VCaP (cell line): ENCODE results near the gene DMBX1.

Experiments used
- H3K27ac ChIP-seq: fragments of 450-650 bp; 2 replicates; pipeline ENCODE4 v1.5.1; 2017
- TF ChIP-seq, protein P1 (sequence below): fragments of 450-650 bp; conservative IDR thresholded peaks from 2 replicates; pipeline ENCODE4 v1.5.1; 2017; ENCODE audit warnings: mild to moderate bottlenecking, moderate library complexity

DMBX1 gene

DNA sequence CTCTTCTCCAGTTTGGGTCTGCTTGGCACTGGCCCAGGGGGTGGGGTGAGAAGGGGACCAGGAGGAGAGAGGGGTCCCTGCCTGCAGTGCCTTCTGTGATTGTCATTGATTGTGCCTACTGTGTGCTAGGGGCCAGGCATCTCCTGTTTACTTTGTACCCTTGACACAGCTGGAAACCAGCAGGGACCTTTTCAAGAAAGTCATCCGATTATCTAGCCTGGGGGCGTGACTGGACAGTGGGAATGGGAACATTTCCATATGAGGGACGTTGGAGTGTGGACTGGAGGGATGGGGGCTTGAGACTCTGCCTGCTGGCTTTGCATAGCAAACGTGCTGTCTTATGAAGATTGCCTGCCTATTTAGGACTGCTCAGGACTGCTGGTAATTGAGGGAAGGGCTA, 19.8 kb upstream of the DMBX1 start:
- H3K27ac ChIP-seq = no peak overlapping the region
- TF ChIP-seq, protein P1, sequence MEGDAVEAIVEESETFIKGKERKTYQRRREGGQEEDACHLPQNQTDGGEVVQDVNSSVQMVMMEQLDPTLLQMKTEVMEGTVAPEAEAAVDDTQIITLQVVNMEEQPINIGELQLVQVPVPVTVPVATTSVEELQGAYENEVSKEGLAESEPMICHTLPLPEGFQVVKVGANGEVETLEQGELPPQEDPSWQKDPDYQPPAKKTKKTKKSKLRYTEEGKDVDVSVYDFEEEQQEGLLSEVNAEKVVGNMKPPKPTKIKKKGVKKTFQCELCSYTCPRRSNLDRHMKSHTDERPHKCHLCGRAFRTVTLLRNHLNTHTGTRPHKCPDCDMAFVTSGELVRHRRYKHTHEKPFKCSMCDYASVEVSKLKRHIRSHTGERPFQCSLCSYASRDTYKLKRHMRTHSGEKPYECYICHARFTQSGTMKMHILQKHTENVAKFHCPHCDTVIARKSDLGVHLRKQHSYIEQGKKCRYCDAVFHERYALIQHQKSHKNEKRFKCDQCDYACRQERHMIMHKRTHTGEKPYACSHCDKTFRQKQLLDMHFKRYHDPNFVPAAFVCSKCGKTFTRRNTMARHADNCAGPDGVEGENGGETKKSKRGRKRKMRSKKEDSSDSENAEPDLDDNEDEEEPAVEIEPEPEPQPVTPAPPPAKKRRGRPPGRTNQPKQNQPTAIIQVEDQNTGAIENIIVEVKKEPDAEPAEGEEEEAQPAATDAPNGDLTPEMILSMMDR = no peak

DNA sequence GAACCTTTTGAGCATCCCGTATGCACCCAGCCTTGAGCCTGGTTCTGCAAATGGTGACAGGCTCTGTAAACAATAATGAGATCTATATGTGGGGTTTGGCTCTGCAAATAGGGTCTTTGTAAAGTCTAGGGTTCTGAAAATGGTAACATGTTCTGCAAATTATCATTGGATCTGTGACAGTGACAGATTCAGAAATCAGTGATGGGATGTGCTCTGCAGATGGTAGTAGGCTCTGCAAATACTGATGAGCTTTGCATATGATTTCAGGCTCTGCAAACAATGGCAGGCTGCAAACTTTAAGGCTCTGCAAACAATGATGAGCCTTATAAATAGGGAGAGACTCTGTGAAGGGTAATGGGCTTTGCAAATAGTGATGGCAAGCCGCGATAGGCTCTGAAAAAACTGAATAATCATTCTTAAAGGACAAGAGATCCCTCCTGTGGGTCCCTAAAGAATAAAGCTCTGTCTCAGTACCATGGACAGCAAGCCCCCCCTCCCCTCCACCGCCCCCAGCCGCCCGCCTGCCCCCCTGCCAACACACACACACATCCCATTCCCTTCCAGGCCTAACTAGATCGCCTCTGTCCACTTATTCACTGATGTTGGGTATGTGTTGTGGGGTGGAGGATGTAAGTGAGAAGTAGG, 17.7 kb upstream of the DMBX1 start:
- TF ChIP-seq, protein P1 = no peak
- no peak overlapping the region for H3K27ac ChIP-seq

DNA sequence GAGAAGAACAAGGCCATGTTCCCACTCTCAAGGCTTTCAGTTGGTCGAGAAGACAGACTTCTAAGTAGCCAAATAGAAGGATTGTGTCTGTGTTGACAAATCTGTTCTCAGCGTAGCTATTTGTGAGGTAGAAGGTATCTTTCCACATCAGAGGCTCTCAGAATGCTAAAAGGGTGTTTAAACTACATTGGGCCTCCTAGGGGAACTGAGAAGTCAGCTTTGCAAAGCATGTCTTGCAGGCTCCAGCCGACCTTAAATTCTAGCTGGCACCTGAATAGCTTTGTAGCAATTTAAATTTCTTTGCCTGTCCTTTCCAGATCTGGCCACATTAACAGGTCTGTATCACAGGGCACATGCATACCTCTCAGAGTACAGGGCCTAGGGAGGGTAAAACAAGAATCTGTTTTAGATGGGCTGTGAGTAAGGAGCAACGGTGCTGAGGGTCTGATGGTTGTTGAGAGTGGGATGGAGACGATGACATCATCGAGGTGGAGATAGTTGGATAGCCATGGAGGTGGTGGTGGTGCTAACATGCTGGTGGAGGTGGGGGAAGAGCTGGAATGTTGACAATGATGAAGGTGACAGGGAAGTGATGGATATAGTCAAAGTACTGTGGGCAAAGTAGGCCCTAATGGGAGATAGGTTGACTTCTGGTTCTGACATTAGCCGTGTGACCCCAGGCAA, 17.0 kb upstream of the DMBX1 start:
- H3K27ac ChIP-seq = no peak overlapping the region
- TF ChIP-seq, protein P1 = no peak

DNA sequence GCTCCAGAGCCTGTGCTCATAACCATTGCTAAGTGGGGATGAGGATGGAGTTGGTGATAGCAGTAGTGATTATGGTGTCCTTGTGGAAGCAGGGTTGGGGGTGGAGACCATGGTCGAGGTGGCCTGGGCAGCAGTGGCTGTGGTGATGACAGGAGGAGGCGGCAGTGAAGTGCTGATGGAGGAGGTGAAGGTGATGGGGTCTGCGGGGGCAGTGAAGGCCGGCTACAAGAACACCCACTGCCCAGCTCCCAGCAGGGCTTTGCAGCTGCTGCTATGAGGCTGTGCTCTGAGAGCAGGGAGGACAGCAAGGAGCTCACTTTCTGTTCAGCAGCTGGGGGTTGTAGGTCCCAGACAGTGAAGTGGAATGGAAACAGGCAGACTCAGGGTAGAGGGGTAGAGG, 15.6 kb upstream of the DMBX1 start:
- TF ChIP-seq, protein P1 = no peak
- H3K27ac ChIP-seq = no peak overlapping the region

DNA sequence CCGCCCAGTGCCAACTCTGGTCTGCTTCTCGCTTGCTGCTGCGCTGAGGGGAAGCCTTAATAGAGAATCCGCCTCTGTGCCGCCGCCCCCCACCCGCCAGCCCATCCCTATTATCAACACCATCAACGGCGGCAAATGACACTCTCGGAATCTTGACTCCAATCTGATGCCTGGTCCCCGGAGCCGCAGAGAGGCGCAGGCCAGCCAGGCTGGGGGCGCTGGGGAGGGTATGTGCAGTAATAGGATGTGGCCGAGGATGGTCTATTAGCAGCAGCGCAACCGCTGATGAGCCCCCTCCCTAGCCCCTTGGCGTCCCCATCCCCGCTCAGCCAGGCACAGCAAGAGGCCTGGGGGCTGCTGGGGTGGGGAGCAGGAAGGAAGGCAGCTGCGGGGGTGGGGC, 15.1 kb upstream of the DMBX1 start:
- no peak overlapping the region for H3K27ac ChIP-seq
- TF ChIP-seq, protein P1 = no peak

DNA sequence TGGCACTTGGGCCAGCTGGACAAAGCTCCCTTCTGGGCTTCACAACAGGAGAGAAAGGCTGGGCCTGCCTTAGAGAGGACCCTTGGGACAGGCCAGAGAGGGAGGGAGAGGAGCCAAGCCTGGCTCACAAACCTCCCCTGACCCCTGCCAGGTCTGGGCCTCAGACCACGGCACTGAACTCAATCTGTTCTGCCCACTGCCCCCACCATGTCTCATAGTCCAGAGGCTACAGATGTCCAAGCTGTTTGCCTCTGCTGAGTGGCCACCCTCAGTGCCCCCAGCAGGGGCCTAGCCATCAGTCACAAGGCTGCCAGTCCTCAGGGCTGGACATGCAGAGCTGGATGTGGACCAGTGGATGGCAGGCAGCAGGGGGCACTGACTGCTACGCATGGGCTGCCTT, 13.0 kb upstream of the DMBX1 start:
- TF ChIP-seq, protein P1 = no peak
- H3K27ac ChIP-seq = no peak overlapping the region

DNA sequence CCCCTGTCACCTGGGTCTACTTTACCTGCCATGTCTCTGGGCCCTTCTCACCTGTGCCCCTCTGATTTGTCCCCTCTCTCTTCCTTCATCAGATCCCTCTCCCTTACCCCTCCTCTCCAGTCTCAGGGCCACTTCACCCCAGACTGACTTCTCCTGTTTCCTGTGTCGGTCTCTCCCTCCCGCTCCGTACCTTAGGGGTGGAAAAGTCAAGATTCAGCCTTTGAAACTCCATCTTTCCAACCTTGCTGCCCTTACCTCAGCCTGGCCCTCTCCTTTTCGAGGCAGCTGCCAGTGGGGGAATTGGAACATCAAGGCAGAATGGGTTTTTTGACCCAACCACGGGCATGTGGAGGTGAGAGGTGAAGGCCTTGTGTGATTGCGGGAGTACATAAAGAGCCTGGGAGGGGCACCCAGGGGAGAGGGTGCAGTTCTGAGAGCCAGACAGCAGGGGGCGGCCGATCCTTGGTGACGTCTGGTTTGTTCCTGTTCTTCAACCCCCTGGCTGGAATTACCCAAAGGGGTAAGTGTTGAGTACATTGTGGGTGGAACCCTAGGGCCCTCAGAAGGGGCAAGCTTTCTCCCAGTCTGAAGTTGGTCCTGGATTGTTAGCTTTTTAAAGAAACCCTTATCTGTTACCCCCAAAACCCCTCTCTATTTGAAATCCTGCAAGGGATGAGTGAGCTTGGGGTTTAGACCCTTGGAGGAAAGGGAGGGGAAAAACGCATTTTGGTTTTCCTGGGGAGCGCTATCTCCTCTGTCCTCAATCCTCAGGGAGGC, 12.3 kb upstream of the DMBX1 start:
- H3K27ac ChIP-seq = no peak overlapping the region
- TF ChIP-seq, protein P1 = peak; percentile 93
